Measurements from ENCODE around the gene OBSCN. TPM values are rescaled to one million over a fixed set of nuclear protein-coding genes. Genes with fewer than 3 reads are reported as not detected.

Gene OBSCN
- total RNA-seq, 1 donor from 2014 or later: 3.4 TPM

Other genes with a start within 250 kb of the OBSCN start
- gene WNT3A, start 201.0 kb upstream of the OBSCN start, total RNA-seq: not detected in 2 replicates
- gene ARF1, start 125.3 kb upstream of the OBSCN start, total RNA-seq: 379 and 460 TPM in 2 replicates
- gene C1orf35, start 104.7 kb upstream of the OBSCN start, total RNA-seq: 11.3 and 11.6 TPM in 2 replicates
- 58.7 and 73.1 TPM in 2 replicates for gene MRPL55, start 98.7 kb upstream of the OBSCN start, total RNA-seq
- 372 and 489 TPM in 2 replicates for gene GUK1, start 67.8 kb upstream of the OBSCN start, total RNA-seq
- gene GJC2, start 58.1 kb upstream of the OBSCN start, total RNA-seq: 0.86 and 1.4 TPM in 2 replicates
- 6.5 and 6.9 TPM in 2 replicates for gene IBA57, start 42.2 kb upstream of the OBSCN start, total RNA-seq
- gene TRIM11, start 198.8 kb downstream of the OBSCN start, total RNA-seq: 17.9 and 19.4 TPM in 2 replicates
- gene TRIM17, start 208.8 kb downstream of the OBSCN start, total RNA-seq: not detected in 2 replicates